GM13977 (cell line): ENCODE results near the gene FSD1L.
A peak's percentile ranks its signal among the peaks of the same experiment; 100 is the strongest.

ENCODE experiments used
- DNase-seq: peaks from one replicate; pipeline ENCODE4 v3.0.0; 2012; ENCODE audit warnings: low spot score
- CTCF ChIP-seq: IDR thresholded peaks from 2 replicates; pipeline ENCODE4 v1.5.1; 2012; ENCODE audit warnings: mild to moderate bottlenecking, control low read depth; ENCODE audit not compliant: insufficient read depth; ENCODE audit errors: extremely low read depth, missing control alignments
- in situ Hi-C: fragments of 300-500 bp; cut with MboI; formaldehyde crosslinking; loops from one replicate; pipeline ENCODE4 v1.12.0; 2022; ENCODE audit warnings: low sequenced_read_pairs, low pct_unique_long_range_greater_than_20kb, mixed read lengths, inconsistent platforms; ENCODE audit not compliant: unreplicated experiment

FSD1L gene

GRCh38 chr9:105421154-105421553 is 26.7 kb upstream of the FSD1L start:
- no peak for DNase-seq
- no peak for TF ChIP-seq CTCF
- in situ Hi-C loops, result no loop called here

- no peak for DNase-seq
- in situ Hi-C loops, result no loop called here
- TF ChIP-seq CTCF, result no peak
Observed at GRCh38 chr9:105421864-105422263, 26.0 kb upstream of the FSD1L start.

GRCh38 chr9:105425816-105426433 is 21.9 kb upstream of the FSD1L start:
- in situ Hi-C loops, result loop anchor here (25.0 kb wide), 1 partner anchor 286 kb away; no protein-coding TSS in a partner anchor
- TF ChIP-seq CTCF, result peak; percentile 45

GRCh38 chr9:105426657-105427056 is 21.2 kb upstream of the FSD1L start:
- DNase-seq, result no peak
- no peak for TF ChIP-seq CTCF
- in situ Hi-C loops, result loop anchor here (25.0 kb wide), 1 partner anchor 286 kb away; no protein-coding TSS in a partner anchor

More at GRCh38 chr9:105425816-105426433, 21.9 kb upstream of the FSD1L start:
- DNase-seq, result peak; percentile 56

- in situ Hi-C loops, result loop anchor here (25.0 kb wide), 1 partner anchor 281 kb away; no protein-coding TSS in a partner anchor
- no peak for TF ChIP-seq CTCF
Observed at GRCh38 chr9:105431424-105432246, 16.2 kb upstream of the FSD1L start.

GRCh38 chr9:105432247-105432842 is 15.5 kb upstream of the FSD1L start:
- no peak for DNase-seq
- in situ Hi-C loops, result loop anchor here (25.0 kb wide), 1 partner anchor 280 kb away; no protein-coding TSS in a partner anchor
- TF ChIP-seq CTCF, result no peak

More at GRCh38 chr9:105431424-105432246, 16.2 kb upstream of the FSD1L start:
- DNase-seq, result no peak
